HCT116 (cell line): ENCODE data around the gene RHEB.

Source experiments
- CEBPB ChIP-seq: IDR thresholded peaks from 2 replicates; pipeline ENCODE4 v1.6.1; 2012; ENCODE audit warnings: low read depth
- CTCF ChIP-seq, 3 experiments: fragments of 200-600 bp in 1 of 3; sonication (generic) in 1 of 3; IDR thresholded peaks in 2 of 3; conservative IDR thresholded peaks in 1 of 3; 2 replicates each; pipeline ENCODE4 v1.5.1; 2012 to 2017; ENCODE audit warnings: low read depth in 2 of 3, low read length in 2 of 3, antibody characterized with exemption in 1 of 3, borderline replicate concordance in 1 of 3, control low read depth in 1 of 3, mild to moderate bottlenecking in 1 of 3, mixed read lengths in 1 of 3, mixed run types in 1 of 3, moderate library complexity in 1 of 3; ENCODE audit not compliant: insufficient read depth in 1 of 3
- EGR1 ChIP-seq: IDR thresholded peaks from 2 replicates; pipeline ENCODE4 v1.6.1; 2012; ENCODE audit warnings: low read depth
- EZH2 ChIP-seq: fragments of 200-600 bp; sonication (generic); IDR thresholded peaks from 2 replicates; pipeline ENCODE4 v1.6.1; 2017; ENCODE audit warnings: antibody characterized with exemption, mixed run types
- EZH2phosphoT487 ChIP-seq: fragments of 200-600 bp; IDR thresholded peaks from 2 replicates; pipeline ENCODE4 v1.6.1; 2018; ENCODE audit warnings: antibody characterized with exemption, borderline replicate concordance
- FOSL1 ChIP-seq: IDR thresholded peaks from 2 replicates; pipeline ENCODE4 v1.6.1; 2012; ENCODE audit warnings: low read depth
- JUND ChIP-seq: IDR thresholded peaks from 2 replicates; pipeline ENCODE4 v1.6.1; 2012
- POLR2A ChIP-seq: IDR thresholded peaks from 2 replicates; pipeline ENCODE4 v1.7.0; 2011; ENCODE audit warnings: borderline replicate concordance; ENCODE audit not compliant: insufficient read depth, insufficient read length; ENCODE audit errors: extremely low read depth
- POLR2AphosphoS5 ChIP-seq: IDR thresholded peaks from 2 replicates; pipeline ENCODE4 v1.6.1; 2011; ENCODE audit warnings: mild to moderate bottlenecking, low read depth, low read length, moderate library complexity
- REST ChIP-seq: IDR thresholded peaks from 2 replicates; pipeline ENCODE4 v1.6.1; 2012; ENCODE audit warnings: low read depth
- TCF7L2 ChIP-seq: IDR thresholded peaks from 2 replicates; pipeline ENCODE4 v1.7.0; 2011; ENCODE audit warnings: borderline replicate concordance, inconsistent platforms; ENCODE audit not compliant: insufficient read depth, insufficient read length; ENCODE audit errors: extremely low read depth
- YY1 ChIP-seq: IDR thresholded peaks from 2 replicates; pipeline ENCODE4 v1.6.1; 2011; ENCODE audit warnings: low read length, low read depth, moderate library complexity, mild to moderate bottlenecking; ENCODE audit not compliant: insufficient replicate concordance; ENCODE audit errors: extremely low read depth
- ZFX ChIP-seq: fragments of 450-650 bp; IDR thresholded peaks from 2 replicates; pipeline ENCODE4 v1.6.1; 2017
- ZNF274 ChIP-seq: fragments of 200-500 bp; sonication (Bioruptor generic); IDR thresholded peaks from 2 replicates; pipeline ENCODE4 v1.6.1; 2014; ENCODE audit warnings: mild to moderate bottlenecking, low read depth, low read length, inconsistent platforms

GRCh38 chr7:151511270-151511669 is 8.4 kb downstream of the RHEB start:
- TF ChIP-seq POLR2AphosphoS5 = no peak
- no peak for TF ChIP-seq POLR2A
- no peak for TF ChIP-seq REST
- TF ChIP-seq EZH2 = no peak
- TF ChIP-seq YY1 = no peak
- TF ChIP-seq CTCF (IDR thresholded peaks at IDR 0.05 in 2 of 3, conservative IDR thresholded peaks at IDR 0.05 in 1 of 3; ENCODE audit: borderline replicate concordance in 1 of 3, insufficient read depth in 1 of 3, low read depth in 2 of 3, low read length in 2 of 3) = no peak
- no peak for TF ChIP-seq FOSL1
- TF ChIP-seq ZFX = no peak
- no peak for TF ChIP-seq ZNF274
- TF ChIP-seq TCF7L2 = no peak
- TF ChIP-seq JUND = no peak
- TF ChIP-seq EZH2phosphoT487 = no peak
- no peak for TF ChIP-seq EGR1
- TF ChIP-seq CEBPB = no peak
